Neural cell (in vitro differentiated cells): ENCODE data around the gene BSN.

Experiments used
- CTCF ChIP-seq: fragments of 450-650 bp; IDR thresholded peaks from 2 replicates; pipeline ENCODE4 v1.5.1; 2014; ENCODE audit warnings: antibody characterized with exemption, mild to moderate bottlenecking, moderate library complexity; ENCODE audit not compliant: poor library complexity, severe bottlenecking
- EP300 ChIP-seq: fragments of 450-650 bp; conservative IDR thresholded peaks from 2 replicates; pipeline ENCODE4 v1.6.1; 2014; ENCODE audit warnings: antibody characterized with exemption, mild to moderate bottlenecking, moderate library complexity; ENCODE audit not compliant: poor library complexity, severe bottlenecking
- EZH2 ChIP-seq: fragments of 200-600, 300-800 bp; shearing (Covaris generic), sonication (generic); IDR thresholded peaks from 2 replicates; pipeline ENCODE4 v1.6.1; 2014; ENCODE audit warnings: antibody characterized with exemption, low read length, borderline replicate concordance, mild to moderate bottlenecking; ENCODE audit not compliant: insufficient read depth, poor library complexity, severe bottlenecking
- MXI1 ChIP-seq: fragments of 450-650 bp; conservative IDR thresholded peaks from 2 replicates; pipeline ENCODE4 v1.6.1; 2014; ENCODE audit warnings: antibody characterized with exemption, mild to moderate bottlenecking; ENCODE audit not compliant: poor library complexity, severe bottlenecking
- RAD21 ChIP-seq: fragments of 450-650 bp; conservative IDR thresholded peaks from 2 replicates; pipeline ENCODE4 v1.6.1; 2014; ENCODE audit warnings: antibody characterized with exemption, mild to moderate bottlenecking, moderate library complexity

- TF ChIP-seq CTCF (no peak), RAD21 (no peak), EP300 (no peak), MXI1 (no peak), EZH2 (no peak)
Observed at GRCh38 chr3:49607796-49608195, 53.5 kb downstream of the BSN start.
